Endothelial cell of umbilical vein (primary cell): Measurements from ENCODE around the gene RAD51B. TPM values are rescaled to one million over a fixed set of nuclear protein-coding genes. Genes with fewer than 3 reads are reported as not detected.
A peak's percentile ranks its signal among the peaks of the same experiment; 100 is the strongest.

ENCODE experiments used
- BruUV-seq: library from RNA; stranded (reverse); fragments of 400-500 nt; replicated peaks from 2 replicates; lab custom pipeline; 2021; lab: Mats Ljungman, UMichigan
- CTCF ChIA-PET: fragments of 300-600, 350-600 bp; sonication (Branson Sonifier 250); formaldehyde crosslinking; loops from one replicate; lab custom pipeline; 2021; ENCODE audit warnings: antibody characterized with exemption, inconsistent platforms; lab: Charles Lee
- POLR2A ChIA-PET: fragments of 300-600, 350-600 bp; sonication (Branson Sonifier 250); formaldehyde crosslinking; loops from one replicate; lab custom pipeline; 2021; ENCODE audit warnings: antibody characterized with exemption, inconsistent platforms; lab: Charles Lee
- DNase-seq: peaks from one replicate; pipeline ENCODE4 v3.0.0-alpha.2; 2011; ENCODE audit warnings: low read depth, low spot score
- FAIRE-seq: peaks from 2 replicates; lab custom pipeline; 2011; peaks lifted over from hg19 to GRCh38; lab: Jason Lieb, UNC
- H2AFZ ChIP-seq: 2 replicates; pipeline ENCODE4 v1.6.0; 2012; ENCODE audit warnings: low read depth, low read length, control low read depth, inconsistent platforms
- H3K27ac ChIP-seq: 2 replicates; pipeline ENCODE4 v1.5.1; 2011; ENCODE audit warnings: low read depth, mild to moderate bottlenecking, control low read depth, low read length, moderate library complexity; ENCODE audit not compliant: insufficient read depth
- H3K27me3 ChIP-seq, 2 experiments: 2 replicates each; pipeline versions ENCODE4 v1.6.0 to v1.6.1; 2011; ENCODE audit warnings: low read length in 2 of 2, mixed read lengths in 1 of 2; ENCODE audit not compliant: control insufficient read depth in 2 of 2, insufficient read depth in 2 of 2
- H3K36me3 ChIP-seq, 2 experiments: 2 replicates in 1 of 2; 3 replicates in 1 of 2; pipeline ENCODE4 v1.5.1; 2011; ENCODE audit warnings: low read length in 2 of 2, mild to moderate bottlenecking in 1 of 2, moderate library complexity in 1 of 2; ENCODE audit not compliant: control insufficient read depth in 2 of 2, insufficient read depth in 2 of 2; ENCODE audit errors: extremely low read depth in 1 of 2
- H3K4me1 ChIP-seq: 3 replicates; pipeline ENCODE4 v1.5.1; 2011; ENCODE audit warnings: mild to moderate bottlenecking, low read length; ENCODE audit not compliant: control insufficient read depth, insufficient read depth; ENCODE audit errors: extremely low read depth
- H3K4me2 ChIP-seq: 2 replicates; pipeline ENCODE4 v1.6.1; 2011; ENCODE audit warnings: low read length, control low read depth, mixed read lengths; ENCODE audit not compliant: insufficient read depth
- H3K4me3 ChIP-seq, 3 experiments: fragments of 200-600 bp in 1 of 3; sonication (generic), shearing (Covaris generic) in 1 of 3; replicated peaks in 1 of 3; 2 replicates each; pipeline ENCODE4 v1.5.1; 2011 to 2016; ENCODE audit warnings: control low read depth in 3 of 3, low read length in 3 of 3, mild to moderate bottlenecking in 2 of 3, inconsistent platforms in 1 of 3, low read depth in 1 of 3, moderate library complexity in 1 of 3; ENCODE audit not compliant: insufficient read depth in 1 of 3
- H3K79me2 ChIP-seq: 2 replicates; pipeline ENCODE4 v1.6.0; 2012; ENCODE audit warnings: low read length, inconsistent platforms; ENCODE audit not compliant: control insufficient read depth, insufficient read depth
- H3K9ac ChIP-seq: replicated peaks from 2 replicates; pipeline ENCODE3; 2011; ENCODE audit warnings: low read length, control low read depth; ENCODE audit not compliant: insufficient read depth; ENCODE audit errors: extremely low read depth
- H3K9me1 ChIP-seq: replicated peaks from 3 replicates; pipeline ENCODE4 v1.6.0; 2011; ENCODE audit warnings: mild to moderate bottlenecking, low read length; ENCODE audit not compliant: control insufficient read depth, insufficient read depth; ENCODE audit errors: extremely low read depth
- H3K9me3 ChIP-seq: replicated peaks from 2 replicates; pipeline ENCODE4 v1.5.1; 2012; ENCODE audit warnings: low read length, inconsistent platforms; ENCODE audit not compliant: control insufficient read depth, insufficient read depth
- H4K20me1 ChIP-seq: replicated peaks from 2 replicates; pipeline ENCODE3; 2011; ENCODE audit warnings: mild to moderate bottlenecking, low read length; ENCODE audit not compliant: control insufficient read depth, insufficient read depth; ENCODE audit errors: extremely low read depth
- CTCF ChIP-seq, 2 donors: IDR thresholded peaks; 1 replicate in 1 of 2; 2 replicates in 1 of 2; pipeline ENCODE4 v1.5.1; 2011; ENCODE audit warnings: low read length in 2 of 2, mild to moderate bottlenecking in 2 of 2, moderate library complexity in 2 of 2, control low read depth in 1 of 2, inconsistent platforms in 1 of 2, low read depth in 1 of 2; ENCODE audit not compliant: insufficient read depth in 1 of 2; ENCODE audit errors: extremely low read depth in 1 of 2
- EZH2 ChIP-seq: IDR thresholded peaks from 2 replicates; pipeline ENCODE4 v1.6.1; 2012; ENCODE audit warnings: borderline replicate concordance, low read depth, mild to moderate bottlenecking, moderate library complexity, low read length, inconsistent platforms; ENCODE audit not compliant: severe bottlenecking
- FOS ChIP-seq: IDR thresholded peaks from 2 replicates; pipeline ENCODE4 v1.6.1; 2011; ENCODE audit warnings: mild to moderate bottlenecking, low read length, moderate library complexity, borderline replicate concordance; ENCODE audit not compliant: insufficient read depth
- GATA2 ChIP-seq: IDR thresholded peaks from 2 replicates; pipeline ENCODE4 v1.7.0; 2011; ENCODE audit warnings: low read depth, mild to moderate bottlenecking, moderate library complexity, mixed read lengths, low read length; ENCODE audit not compliant: insufficient read length, insufficient read depth
- JUN ChIP-seq: IDR thresholded peaks from 2 replicates; pipeline ENCODE4 v1.6.1; 2011; ENCODE audit warnings: borderline replicate concordance, low read depth; ENCODE audit not compliant: insufficient read length, insufficient read depth
- MYC ChIP-seq: IDR thresholded peaks from one replicate; pipeline ENCODE4 v1.6.1; 2011; ENCODE audit warnings: mild to moderate bottlenecking, low read depth, low read length
- POLR2A ChIP-seq: IDR thresholded peaks from 2 replicates; pipeline ENCODE4 v1.6.1; 2012; ENCODE audit warnings: low read depth, mild to moderate bottlenecking, control low read depth, low read length
- POLR2AphosphoS5 ChIP-seq: IDR thresholded peaks from 2 replicates; pipeline ENCODE4 v1.6.1; 2012; ENCODE audit warnings: low read depth, mild to moderate bottlenecking, control low read depth, low read length, moderate library complexity; ENCODE audit not compliant: insufficient read depth
- dilution Hi-C: fragments of 300-500 bp; cut with MboI; formaldehyde crosslinking; loops from one replicate; pipeline ENCODE4 v1.15.0; 2019; ENCODE audit warnings: low sequenced_read_pairs; ENCODE audit not compliant: extremely low pct_ligation_motif_present
- intact Hi-C: fragments of 100-400 bp; cut with micrococcal nuclease; formaldehyde crosslinking; loops from one replicate; pipeline ENCODE4 v1.10.0; 2022
- polyA plus RNA-seq, 4 experiments: library from polyadenylated mRNA; depleted of rRNA in 3 of 4; stranded (reverse) in 3 of 4; unstranded in 1 of 4; fragments of >200 nt; gene quantifications; 2 replicates each; pipeline versions ENCODE4 v1.2.1 to v1.2.3, GENCODE V29; 2011 to 2012; ENCODE audit warnings: missing spikeins in 1 of 4
- total RNA-seq: library from RNA; stranded (reverse); gene quantifications from 2 replicates; pipeline ENCODE4 v1.2.3, GENCODE V29; 2021
- TF ChIP-seq, protein P1 (sequence below): IDR thresholded peaks from 2 replicates; pipeline ENCODE4 v1.6.1; 2011; ENCODE audit not compliant: insufficient read depth, insufficient read length

Gene RAD51B
- total and polyA plus RNA-seq, 2 donors (not counting 3 experiments of a cell fraction or from before 2014, with no cell fraction given): 3.9 to 19.0 TPM

- Histone ChIP-seq H3K9me3 (no peaks in the 10 kb centered on the region), H3K36me3 (no peaks in the 10 kb centered on the region), H3K9ac (no peak overlapping the region), H3K27ac (no peak overlapping the region), H3K79me2 (no peaks in the 10 kb centered on the region), H3K4me1 (no peaks in the 10 kb centered on the region), H3K27me3 (no peaks in the 10 kb centered on the region), H3K4me2 (no peak overlapping the region), H3K9me1 (no peaks in the 10 kb centered on the region), H2AFZ (no peak overlapping the region), H4K20me1 (no peaks in the 10 kb centered on the region), H3K4me3 (no peak overlapping the region)
- POLR2A ChIA-PET: interaction anchor here (0.5 kb wide), 1 partner anchor 1111 kb away, joined by 3 read pairs; no protein-coding TSS in a partner anchor
- TF ChIP-seq JUN (no peak), MYC (no peak), FOS (no peak), GATA2 (no peak)
- TF ChIP-seq, protein P1, sequence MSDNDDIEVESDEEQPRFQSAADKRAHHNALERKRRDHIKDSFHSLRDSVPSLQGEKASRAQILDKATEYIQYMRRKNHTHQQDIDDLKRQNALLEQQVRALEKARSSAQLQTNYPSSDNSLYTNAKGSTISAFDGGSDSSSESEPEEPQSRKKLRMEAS: no peak
- intact Hi-C loops (no loop called here), dilution Hi-C loops (no loop called here)
- CTCF ChIA-PET: no interaction called here
- BruUV-seq: no TSS peak
- DNase-seq (no peak), FAIRE-seq (no peak)
Measured at GRCh38 chr14:68317239-68317638, 497.7 kb downstream of the RAD51B start.

- intact Hi-C loops: no loop called here
- no peaks in the 10 kb centered on the region for H3K27me3 ChIP-seq
- H3K9me3 ChIP-seq: no peaks in the 10 kb centered on the region
- no peak overlapping the region for H2AFZ ChIP-seq
- FAIRE-seq (peak; percentile 8), DNase-seq (no peak)
- no peak overlapping the region for H3K9ac ChIP-seq
- H3K4me2 ChIP-seq: no peak overlapping the region
- H3K4me1 ChIP-seq: no peaks in the 10 kb centered on the region
- H3K9me1 ChIP-seq: no peaks in the 10 kb centered on the region
- dilution Hi-C loops: no loop called here
- no peak overlapping the region for H3K27ac ChIP-seq
- no peaks in the 10 kb centered on the region for H3K36me3 ChIP-seq
- ChIA-PET POLR2A (no interaction called here), CTCF (no interaction called here)
- H3K4me3 ChIP-seq: no peak overlapping the region
- no peaks in the 10 kb centered on the region for H3K79me2 ChIP-seq
- BruUV-seq: no TSS peak
- TF ChIP-seq FOS: no peak
- no peak for TF ChIP-seq CTCF (IDR thresholded peaks at IDR 0.05; ENCODE audit: extremely low read depth in 1 of 2, insufficient read depth in 1 of 2, low read depth in 1 of 2, low read length in 2 of 2)
- TF ChIP-seq POLR2AphosphoS5: no peak
- TF ChIP-seq, protein P1: no peak
- TF ChIP-seq EZH2: no peak
- TF ChIP-seq POLR2A: no peak
- no peak for TF ChIP-seq JUN
- TF ChIP-seq GATA2: no peak
- no peak for TF ChIP-seq MYC
- H4K20me1 ChIP-seq: no peaks in the 10 kb centered on the region
Measured at GRCh38 chr14:68318828-68319227, 499.2 kb downstream of the RAD51B start.
